ENCODE results near the gene CPLX4.

- TF ChIP-seq CTCF (IDR thresholded peaks at IDR 0.05; ENCODE audit: extremely low read depth in 1 of 2, insufficient read depth in 1 of 2, low read depth in 1 of 2, low read length in 2 of 2), result no peak
- TF ChIP-seq POLR2A (IDR thresholded peaks at IDR 0.05; ENCODE audit: low read depth, low read length), result no peak
- no peak for TF ChIP-seq GATA2 (IDR thresholded peaks at IDR 0.05; ENCODE audit: insufficient read depth, insufficient read length, low read depth, low read length)
Measured at GRCh38 chr18:59276047-59276446, 42.4 kb downstream of the CPLX4 start.
